B cell (primary cell): ENCODE measurements around the gene CCDC102A.

Experiments used
- CTCF ChIP-seq: fragments of 200-600 bp; IDR thresholded peaks from one replicate; pipeline ENCODE4 v1.8.0; 2022; ENCODE audit warnings: antibody characterized with exemption, mild to moderate bottlenecking
- EZH2 ChIP-seq: IDR thresholded peaks from 2 replicates; pipeline ENCODE4 v1.6.1; 2012; ENCODE audit warnings: borderline replicate concordance, low read depth, mild to moderate bottlenecking, moderate library complexity, low read length; ENCODE audit not compliant: insufficient read depth, poor library complexity, severe bottlenecking

DNA sequence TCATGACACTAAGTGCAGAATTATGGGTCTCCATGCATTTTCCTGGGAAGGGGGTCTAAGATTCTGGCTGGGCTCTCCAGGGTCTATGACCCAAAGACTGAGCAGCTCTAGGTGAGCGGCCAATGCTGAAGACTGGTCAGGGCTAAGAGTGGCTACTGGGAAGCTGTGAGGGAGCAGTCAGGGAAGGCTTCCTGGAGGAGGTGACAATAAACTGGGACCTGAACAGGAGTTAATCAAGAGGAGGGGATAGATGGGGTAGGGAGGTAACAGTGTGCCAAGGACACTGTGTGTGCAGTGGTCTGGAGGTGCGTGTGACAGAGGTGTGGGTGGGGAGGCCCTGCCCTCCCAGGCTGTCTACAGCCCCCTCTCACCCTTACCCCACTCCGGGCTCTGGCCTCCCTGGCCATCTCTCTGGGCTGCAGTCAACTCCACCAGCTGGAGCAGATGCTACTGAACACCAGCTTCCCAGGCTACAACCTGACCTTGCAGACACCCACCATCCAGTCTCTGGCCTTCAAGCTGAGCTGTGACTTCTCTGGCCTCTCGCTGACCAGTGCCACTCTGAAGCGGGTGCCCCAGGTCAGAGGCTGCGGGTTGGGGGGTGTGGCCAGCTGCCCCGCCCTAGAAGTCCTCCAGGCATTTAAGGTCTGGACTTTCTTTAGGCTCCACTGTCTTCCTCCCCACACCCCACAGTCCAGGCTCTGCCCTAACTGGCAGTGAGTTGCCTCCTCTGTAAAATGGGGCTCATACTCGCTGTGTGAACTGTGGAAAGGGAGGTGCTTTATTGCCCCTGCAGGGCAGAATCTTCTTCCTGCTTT, 26.5 kb upstream of the CCDC102A start:
- TF ChIP-seq CTCF (no peak), EZH2 (no peak)
